Stimulated activated CD4-positive, alpha-beta T cell treated with anti-CD3 and anti-CD28 coated beads, TNF-alpha, amount 100 ng/mL, for 1 hour (primary cell): Measurements from ENCODE around the gene NGF.

Experiments used
- DNase-seq, 3 donors: peaks; one replicate each; pipeline ENCODE4 v3.0.0-alpha.2; 2020; ENCODE audit warnings: low read depth in 3 of 3, low spot score in 1 of 3

NGF gene

DNA sequence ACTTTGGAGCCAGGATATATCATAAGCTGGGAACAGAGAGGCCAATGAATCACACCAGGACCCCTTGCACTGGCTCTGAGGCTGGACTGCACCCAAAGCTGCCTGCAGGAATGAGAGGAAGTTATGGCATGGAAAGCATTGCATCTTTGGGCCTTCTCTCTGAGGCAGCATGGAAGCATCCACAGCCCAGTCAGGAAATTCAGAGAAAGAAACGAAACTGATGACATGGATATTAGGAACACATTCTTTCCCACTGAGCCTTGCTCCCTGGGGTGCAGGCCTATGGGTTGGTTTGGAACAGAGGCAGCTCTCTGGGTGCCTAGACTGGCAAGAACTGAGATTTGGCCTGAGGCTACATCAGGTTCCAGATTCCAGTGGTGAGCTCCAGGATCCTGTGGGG lies 98.6 kb downstream of the NGF start:
- no peak for DNase-seq

DNA sequence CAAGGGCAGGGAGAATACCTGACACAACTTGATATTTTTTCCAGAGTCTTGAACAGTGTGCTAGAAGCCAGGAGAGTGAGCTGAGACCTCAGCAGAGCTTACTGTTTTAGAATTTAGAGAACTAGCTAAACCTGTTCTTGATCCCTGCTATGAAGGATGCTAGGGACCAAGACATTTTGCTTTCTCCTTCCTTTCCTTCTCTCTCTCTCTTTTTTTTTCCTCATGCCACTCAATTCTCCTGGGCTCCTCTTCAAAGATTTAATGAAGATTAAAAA lies 99.0 kb downstream of the NGF start:
- DNase-seq = no peak

DNA sequence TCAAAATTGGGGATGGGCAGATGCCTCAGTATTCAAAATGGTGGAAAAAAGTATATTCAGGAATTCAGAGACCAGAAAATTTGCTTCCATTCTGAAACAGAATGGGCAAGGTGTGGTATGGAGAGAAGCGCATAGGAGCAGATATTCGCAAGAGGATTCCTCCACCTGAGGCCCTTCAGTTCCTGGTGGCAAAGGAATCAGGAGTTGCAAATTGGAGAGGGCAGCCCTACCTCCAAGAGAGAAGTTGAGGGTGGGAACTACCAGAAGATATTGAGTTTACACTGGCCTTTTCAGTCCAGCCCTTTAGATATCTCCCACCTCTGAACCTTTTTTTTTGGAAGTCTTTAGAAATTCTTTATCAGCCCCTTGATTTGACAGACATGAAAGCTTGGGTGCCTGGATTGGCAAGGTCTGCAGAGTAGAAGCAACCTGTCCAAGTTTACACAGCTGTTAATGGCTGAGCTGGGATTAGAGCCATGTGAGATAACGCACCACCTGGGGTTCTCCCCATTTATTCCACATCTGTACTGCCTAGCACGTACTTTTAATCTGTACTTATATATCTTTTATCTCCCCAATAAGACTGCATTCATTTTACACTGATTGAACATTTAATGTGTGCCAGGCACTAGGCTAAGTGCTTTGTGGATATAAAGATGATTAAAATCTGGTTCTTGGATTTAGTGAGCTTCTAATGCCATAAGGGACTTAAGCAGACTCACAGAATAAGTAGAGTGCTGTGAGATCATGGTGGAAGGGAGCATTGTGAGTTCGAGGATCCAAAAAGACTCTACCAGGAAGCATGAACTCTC lies 99.5 kb downstream of the NGF start:
- no peak for DNase-seq

DNA sequence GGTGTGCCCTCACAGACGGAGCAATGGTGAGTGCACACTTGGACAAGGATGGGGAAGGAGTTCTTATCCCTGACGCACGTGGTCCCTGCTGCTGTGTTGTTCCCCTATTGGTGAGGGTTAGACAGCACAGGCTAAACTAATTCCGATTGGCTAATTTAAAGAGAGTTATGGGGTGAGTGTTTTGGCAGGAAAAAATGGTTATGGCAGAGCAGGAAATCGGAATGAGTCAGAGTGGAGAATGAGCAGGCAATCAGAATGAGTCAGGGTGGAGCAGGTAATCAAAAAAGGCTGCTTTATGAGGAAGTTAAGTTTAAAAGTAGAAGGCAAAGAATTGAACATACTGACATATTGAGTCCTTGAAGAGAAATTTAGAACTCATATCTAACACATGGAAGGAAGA lies 100.5 kb downstream of the NGF start:
- no peak for DNase-seq

DNA sequence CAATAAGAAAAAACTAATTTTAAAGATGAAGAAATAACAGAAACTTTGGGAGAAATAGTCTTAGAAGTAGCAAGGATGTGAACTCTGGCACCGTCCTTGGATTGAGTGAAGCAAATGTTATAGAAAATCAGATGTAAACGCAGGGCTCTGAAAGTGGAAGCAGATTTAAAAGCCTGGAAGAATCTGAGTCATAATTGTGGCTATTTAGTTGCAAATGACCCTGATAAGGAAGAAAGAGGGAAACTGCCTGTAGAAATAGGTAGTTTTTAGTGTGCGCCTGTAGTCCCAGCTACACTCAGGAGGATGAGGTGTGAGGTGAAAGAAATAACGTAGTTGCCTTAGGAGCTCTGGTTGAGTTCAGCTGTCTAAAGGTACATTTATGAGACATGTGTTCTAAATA lies 101.0 kb downstream of the NGF start:
- no peak for DNase-seq
